ENCODE data around the gene GPR45. TPM values are rescaled to one million over a fixed set of nuclear protein-coding genes. Genes with fewer than 3 reads are reported as not detected.

Gene GPR45
- total and polyA plus RNA-seq, 11 donors, result not detected

DNA sequence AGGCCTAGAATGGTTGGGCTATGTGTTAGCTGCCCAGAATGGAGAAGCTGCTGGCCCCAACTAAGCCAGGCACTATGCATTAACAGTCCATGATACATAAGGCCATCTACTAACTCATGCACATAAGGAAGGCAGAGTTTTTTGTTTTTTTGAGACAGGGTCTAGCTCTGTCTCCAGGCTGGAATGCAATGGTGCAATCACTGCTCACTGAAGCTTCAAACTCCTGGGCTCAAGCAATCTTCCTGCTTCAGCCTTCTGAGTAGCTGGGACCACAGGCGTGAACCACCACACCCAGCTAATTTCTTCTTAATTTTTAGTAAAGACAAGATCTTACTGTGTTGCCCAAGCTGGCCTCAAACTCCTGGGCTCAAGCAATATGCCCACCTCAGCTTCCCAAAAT is 37.6 kb downstream of the GPR45 start:
- H3K36me3 ChIP-seq, result peaks cover 0 to 100% (median 83%) of the 10 kb centered on the region in 9 donors
- intact Hi-C loops (cut with DNase I), result no loop called here
- no peaks in the 10 kb centered on the region for H3K4me1 ChIP-seq
- no peak overlapping the region for H3K4me3 ChIP-seq
- H3K27ac ChIP-seq, result no peak overlapping the region
- WGBS, 4 donors, result 94 to 100% (median 96%) methylated on average over 1 of the region's 1 CpG
- no peaks in the 10 kb centered on the region for H3K27me3 ChIP-seq
- ATAC-seq (no peak), DNase-seq (no peak)
- TF ChIP-seq, protein P1, sequence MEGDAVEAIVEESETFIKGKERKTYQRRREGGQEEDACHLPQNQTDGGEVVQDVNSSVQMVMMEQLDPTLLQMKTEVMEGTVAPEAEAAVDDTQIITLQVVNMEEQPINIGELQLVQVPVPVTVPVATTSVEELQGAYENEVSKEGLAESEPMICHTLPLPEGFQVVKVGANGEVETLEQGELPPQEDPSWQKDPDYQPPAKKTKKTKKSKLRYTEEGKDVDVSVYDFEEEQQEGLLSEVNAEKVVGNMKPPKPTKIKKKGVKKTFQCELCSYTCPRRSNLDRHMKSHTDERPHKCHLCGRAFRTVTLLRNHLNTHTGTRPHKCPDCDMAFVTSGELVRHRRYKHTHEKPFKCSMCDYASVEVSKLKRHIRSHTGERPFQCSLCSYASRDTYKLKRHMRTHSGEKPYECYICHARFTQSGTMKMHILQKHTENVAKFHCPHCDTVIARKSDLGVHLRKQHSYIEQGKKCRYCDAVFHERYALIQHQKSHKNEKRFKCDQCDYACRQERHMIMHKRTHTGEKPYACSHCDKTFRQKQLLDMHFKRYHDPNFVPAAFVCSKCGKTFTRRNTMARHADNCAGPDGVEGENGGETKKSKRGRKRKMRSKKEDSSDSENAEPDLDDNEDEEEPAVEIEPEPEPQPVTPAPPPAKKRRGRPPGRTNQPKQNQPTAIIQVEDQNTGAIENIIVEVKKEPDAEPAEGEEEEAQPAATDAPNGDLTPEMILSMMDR (IDR thresholded peaks at IDR 0.05), result no peak
- TF ChIP-seq POLR2A (IDR thresholded peaks at IDR 0.05), result no peak
- H3K9me3 ChIP-seq, result no peaks in the 10 kb centered on the region

DNA sequence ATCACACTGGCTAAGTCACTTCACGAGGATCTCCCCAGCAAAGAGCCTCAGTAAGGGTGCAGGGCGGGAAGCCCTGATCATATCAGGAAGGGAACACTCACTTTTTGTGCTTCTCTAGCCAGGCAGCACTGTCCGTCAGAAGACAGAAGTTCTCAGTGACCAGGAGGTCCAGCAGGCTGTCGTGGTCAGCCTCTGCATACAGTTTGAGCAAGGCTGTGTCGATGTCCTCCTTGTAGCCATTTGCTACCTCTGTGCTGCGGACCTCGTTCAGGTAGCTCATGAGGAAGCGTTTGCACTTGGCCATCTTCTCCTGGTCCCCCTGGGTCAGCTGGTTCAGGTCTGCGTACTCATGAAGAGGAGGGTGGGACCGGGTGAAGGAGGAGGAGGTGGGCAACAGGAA is 38.7 kb downstream of the GPR45 start:
- H3K4me1 ChIP-seq, result no peaks in the 10 kb centered on the region
- no peaks in the 10 kb centered on the region for H3K9me3 ChIP-seq
- H3K36me3 ChIP-seq, result peaks cover 0 to 100% (median 83%) of the 10 kb centered on the region in 9 donors
- no peak overlapping the region for H3K4me3 ChIP-seq
- intact Hi-C loops (cut with DNase I), result no loop called here
- no peak for TF ChIP-seq POLR2A (IDR thresholded peaks at IDR 0.05)
- no peak overlapping the region for H3K27ac ChIP-seq
- ATAC-seq, result no peak
- H3K27me3 ChIP-seq, result no peaks in the 10 kb centered on the region
- WGBS, 4 donors, result 88 to 93% (median 90%) methylated on average over 10 of the region's 10 CpGs
- no peak for DNase-seq

DNA sequence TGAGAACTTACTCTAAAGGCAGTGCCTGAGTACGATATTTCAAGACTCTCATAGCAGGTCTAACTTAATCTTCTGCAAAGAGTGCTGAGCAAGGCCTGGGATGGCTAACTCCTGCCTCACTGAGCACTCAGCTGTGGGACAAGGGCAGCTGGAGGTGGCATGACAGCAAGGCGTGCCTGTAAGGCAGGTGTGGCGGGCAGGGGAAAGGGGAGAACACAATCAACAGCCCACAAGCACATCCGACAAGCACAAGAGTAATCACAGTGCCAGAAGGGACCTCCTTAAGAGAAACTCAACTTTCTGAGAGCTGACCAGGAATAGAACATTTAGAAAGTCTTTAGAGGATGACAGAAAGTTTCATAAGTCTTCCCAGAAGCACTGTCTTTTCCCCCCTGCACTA is 42.0 kb downstream of the GPR45 start:
- no peaks in the 10 kb centered on the region for H3K27me3 ChIP-seq
- H3K9me3 ChIP-seq, result no peaks in the 10 kb centered on the region
- H3K36me3 ChIP-seq, result peaks cover 0 to 95% (median 76%) of the 10 kb centered on the region in 9 donors
- intact Hi-C loops (cut with DNase I), result no loop called here
- TF ChIP-seq, protein P1 (IDR thresholded peaks at IDR 0.05), result no peak
- TF ChIP-seq POLR2A (IDR thresholded peaks at IDR 0.05), result no peak
- H3K4me1 ChIP-seq, result no peaks in the 10 kb centered on the region
- 83 to 97% (median 95%) methylated on average over 4 of the region's 4 CpGs for WGBS, 4 donors
- DNase-seq, result no peak
- H3K27ac ChIP-seq, result no peak overlapping the region
- H3K4me3 ChIP-seq, result no peak overlapping the region
- ATAC-seq, result no peak

DNA sequence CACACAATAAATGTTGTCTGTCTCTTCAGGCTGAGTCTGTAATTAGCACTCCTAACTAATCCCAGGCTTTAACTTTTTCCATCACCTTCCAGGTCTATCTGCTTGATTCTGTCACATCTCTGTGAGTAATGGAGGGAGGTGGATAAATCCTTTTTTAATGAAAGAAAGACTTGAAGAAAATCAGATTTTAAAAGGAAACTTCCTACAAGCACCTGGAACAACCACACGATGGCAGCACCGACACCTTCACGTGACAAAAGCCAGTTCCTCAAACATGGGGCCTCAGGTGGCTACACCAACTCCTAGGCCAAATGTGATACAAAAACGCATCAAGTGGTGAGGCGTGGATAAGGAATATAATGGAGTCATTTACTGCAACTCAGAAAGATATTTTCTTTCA is 46.1 kb downstream of the GPR45 start:
- ATAC-seq, result no peak
- no peak for DNase-seq
- Histone ChIP-seq H3K36me3 (peaks cover 0 to 93% (median 70%) of the 10 kb centered on the region in 9 donors), H3K4me1 (no peaks in the 10 kb centered on the region), H3K4me3 (no peak overlapping the region), H3K9me3 (no peaks in the 10 kb centered on the region), H3K27ac (no peak overlapping the region), H3K27me3 (no peaks in the 10 kb centered on the region)
- WGBS, 4 donors, result 60 to 70% (median 64%) methylated on average over 5 of the region's 5 CpGs
- TF ChIP-seq, protein P1 (IDR thresholded peaks at IDR 0.05), result peak in 11 of 12 donors; percentile 15 to 44 (median 28)
- TF ChIP-seq POLR2A (IDR thresholded peaks at IDR 0.05), result no peak
- intact Hi-C loops (cut with DNase I), result no loop called here

GRCh38 chr2:105288133-105288532 is 46.6 kb downstream of the GPR45 start:
- ATAC-seq (no peak), DNase-seq (no peak)
- no peaks in the 10 kb centered on the region for H3K4me1 ChIP-seq
- no peaks in the 10 kb centered on the region for H3K27me3 ChIP-seq
- H3K4me3 ChIP-seq, result no peak overlapping the region
- H3K36me3 ChIP-seq, result peaks cover 0 to 94% (median 70%) of the 10 kb centered on the region in 9 donors
- intact Hi-C loops (cut with DNase I), result no loop called here
- WGBS, 4 donors, result 85 to 94% (median 94%) methylated on average over 7 of the region's 7 CpGs
- H3K27ac ChIP-seq, result no peak overlapping the region
- no peaks in the 10 kb centered on the region for H3K9me3 ChIP-seq
- TF ChIP-seq POLR2A (IDR thresholded peaks at IDR 0.05), result no peak
- TF ChIP-seq, protein P1 (IDR thresholded peaks at IDR 0.05), result no peak
